IMR-90 (cell line): ENCODE results near the gene HSF2BP. TPM values are rescaled to one million over a fixed set of nuclear protein-coding genes. Genes with fewer than 3 reads are reported as not detected.
"Not testable (repeated sequence)": the region's sequence is repeated elsewhere in the genome, so short reads cannot be mapped to it uniquely, and the experiment has no call there.

Experiments
- ATAC-seq: fragments of 200-7000 bp; cut with Tn5 transposase; 2 replicates; pipeline ENCODE4 v1.9.1; 2020; ENCODE audit warnings: low read depth, mild to moderate bottlenecking, moderate library complexity
- BruUV-seq: library from RNA; stranded (reverse); fragments of 400-500 nt; replicated peaks from 2 replicates; lab custom pipeline; 2021; lab: Mats Ljungman, UMichigan
- CTCF ChIA-PET: fragments of 300-600 bp; formaldehyde crosslinking; extraction: SDS; loops from one replicate; lab custom pipeline; 2021; ENCODE audit warnings: antibody characterized with exemption; lab: Yijun Ruan, JAX
- POLR2A ChIA-PET: fragments of 300-600 bp; sonication (Branson Sonifier 250); formaldehyde crosslinking; loops from one replicate; lab custom pipeline; 2022; ENCODE audit warnings: antibody characterized with exemption; ENCODE audit not compliant: unreplicated experiment; lab: Charles Lee
- DNase-seq: peaks from one replicate; pipeline ENCODE4 v3.0.0; 2013
- H2AFZ ChIP-seq: replicated peaks from 2 replicates; pipeline ENCODE3; 2013; ENCODE audit warnings: low read length, mild to moderate bottlenecking; ENCODE audit not compliant: poor library complexity
- H2AK5ac ChIP-seq: 2 replicates; pipeline ENCODE4 v1.6.1; 2013; ENCODE audit warnings: low read depth, low read length, inconsistent platforms
- H2AK9ac ChIP-seq: replicated peaks from 2 replicates; pipeline ENCODE3; 2013; ENCODE audit warnings: mild to moderate bottlenecking, low read depth, low read length, moderate library complexity; ENCODE audit not compliant: poor library complexity
- H2BK120ac ChIP-seq: 2 replicates; pipeline ENCODE4 v1.6.1; 2013; ENCODE audit warnings: low read depth, low read length, inconsistent platforms
- H2BK15ac ChIP-seq: 3 replicates; pipeline ENCODE4 v1.6.1; 2013; ENCODE audit warnings: low read depth, low read length, inconsistent platforms
- H2BK20ac ChIP-seq: 2 replicates; pipeline ENCODE4 v1.6.1; 2013; ENCODE audit warnings: low read depth, mild to moderate bottlenecking, inconsistent platforms, low read length, moderate library complexity
- H2BK5ac ChIP-seq: 2 replicates; pipeline ENCODE4 v1.6.1; 2013; ENCODE audit warnings: mild to moderate bottlenecking, low read depth, low read length, inconsistent platforms; ENCODE audit not compliant: poor library complexity, severe bottlenecking
- H3K14ac ChIP-seq: replicated peaks from 2 replicates; pipeline ENCODE4 v1.6.1; 2013; ENCODE audit warnings: low read depth, low read length, inconsistent platforms
- H3K18ac ChIP-seq: 2 replicates; pipeline ENCODE4 v1.6.1; 2013; ENCODE audit warnings: low read depth, low read length, control low read depth
- H3K23ac ChIP-seq: 2 replicates; pipeline ENCODE4 v1.6.1; 2013; ENCODE audit warnings: low read depth, low read length, inconsistent platforms
- H3K27ac ChIP-seq: 2 replicates; pipeline ENCODE4 v1.5.1; 2013; ENCODE audit warnings: mild to moderate bottlenecking, control low read depth, low read length; ENCODE audit not compliant: insufficient read depth
- H3K27me3 ChIP-seq: 2 replicates; pipeline ENCODE4 v1.6.1; 2013; ENCODE audit warnings: low read length; ENCODE audit not compliant: control insufficient read depth, insufficient read depth
- H3K36me3 ChIP-seq: 2 replicates; pipeline ENCODE4 v1.6.1; 2013; ENCODE audit warnings: low read length, mixed read lengths; ENCODE audit not compliant: control insufficient read depth, insufficient read depth
- H3K4ac ChIP-seq: 2 replicates; pipeline ENCODE4 v1.6.1; 2013; ENCODE audit warnings: low read depth, low read length, inconsistent platforms
- H3K4me1 ChIP-seq: 2 replicates; pipeline ENCODE4 v1.6.1; 2013; ENCODE audit warnings: low read length, mixed read lengths; ENCODE audit not compliant: control insufficient read depth, insufficient read depth
- H3K4me2 ChIP-seq: 2 replicates; pipeline ENCODE4 v1.6.1; 2013; ENCODE audit warnings: low read depth, mild to moderate bottlenecking, control low read depth, low read length, moderate library complexity
- H3K4me3 ChIP-seq: 2 replicates; pipeline ENCODE4 v1.5.1; 2013; ENCODE audit warnings: low read depth, mild to moderate bottlenecking, control low read depth, low read length, moderate library complexity; ENCODE audit not compliant: insufficient read depth
- H3K56ac ChIP-seq: 2 replicates; pipeline ENCODE4 v1.6.1; 2013; ENCODE audit warnings: low read length, inconsistent platforms; ENCODE audit not compliant: insufficient read depth; ENCODE audit errors: extremely low read depth
- H3K79me1 ChIP-seq, 2 experiments: 2 replicates each; pipeline ENCODE4 v1.6.1; 2013; ENCODE audit warnings: low read length in 2 of 2, inconsistent platforms in 1 of 2, low read depth in 1 of 2
- H3K9ac ChIP-seq: 2 replicates; pipeline ENCODE4 v1.6.1; 2013; ENCODE audit warnings: low read depth, low read length, control low read depth
- H3K9me1 ChIP-seq: 2 replicates; pipeline ENCODE4 v1.6.1; 2013; ENCODE audit warnings: low read length, inconsistent platforms; ENCODE audit not compliant: insufficient read depth
- H3K9me3 ChIP-seq: 2 replicates; pipeline ENCODE4 v1.6.1; 2013; ENCODE audit warnings: low read length; ENCODE audit not compliant: control insufficient read depth, insufficient read depth
- H4K20me1 ChIP-seq: 2 replicates; pipeline ENCODE4 v1.6.1; 2013; ENCODE audit warnings: low read length, inconsistent platforms; ENCODE audit not compliant: insufficient read depth
- H4K5ac ChIP-seq: 2 replicates; pipeline ENCODE4 v1.6.1; 2013; ENCODE audit warnings: mild to moderate bottlenecking, low read depth, low read length, control low read depth
- H4K8ac ChIP-seq, 2 experiments: 2 replicates each; pipeline ENCODE4 v1.6.1; 2013; ENCODE audit warnings: low read depth in 2 of 2, low read length in 2 of 2, control low read depth in 1 of 2, inconsistent platforms in 1 of 2
- H4K91ac ChIP-seq: 2 replicates; pipeline ENCODE4 v1.6.1; 2013; ENCODE audit warnings: low read depth, low read length, inconsistent platforms; ENCODE audit not compliant: insufficient read depth
- WGBS, 2 experiments: methylation state at CpG; one replicate each; pipeline versions ENCODE4 v1.1.5 to v1.1.7; 2013; ENCODE audit warnings: missing lambda C conversion rate in 2 of 2; ENCODE audit not compliant: insufficient read length in 1 of 2; ENCODE audit errors: extremely low coverage in 2 of 2; 5-methylcytosine and 5-hydroxymethylcytosine counted together
- dilution Hi-C: fragments of 300-500 bp; cut with HindIII; formaldehyde crosslinking; loops from one replicate; pipeline ENCODE4 v1.14.3; 2018; ENCODE audit warnings: low sequenced_read_pairs; ENCODE audit not compliant: unreplicated experiment
- in situ Hi-C: fragments of 300-500 bp; cut with MboI; formaldehyde crosslinking; loops from 3 replicates; pipeline ENCODE4 v1.14.3; 2019; ENCODE audit warnings: low sequenced_read_pairs, inconsistent platforms, mixed read lengths
- intact Hi-C: fragments of 100-400 bp; cut with micrococcal nuclease; formaldehyde crosslinking; loops from 2 replicates; pipeline ENCODE4 v1.10.0; 2022
- polyA plus RNA-seq, 3 experiments: library from polyadenylated mRNA; depleted of rRNA; stranded (reverse); fragments of >200 nt; gene quantifications; 2 replicates each; pipeline ENCODE4 v1.2.3, GENCODE V29; 2012; ENCODE audit warnings: low replicate concordance in 1 of 3
- total RNA-seq: library from RNA; depleted of rRNA; stranded (reverse); fragments of >200 nt; gene quantifications from 2 replicates; pipeline ENCODE4 v1.2.3, GENCODE V29; 2012

HSF2BP gene
- total and polyA plus RNA-seq, 2 of the 4 experiments (the other 2 are of a cell fraction): 0.87 to 0.90 TPM

DNA sequence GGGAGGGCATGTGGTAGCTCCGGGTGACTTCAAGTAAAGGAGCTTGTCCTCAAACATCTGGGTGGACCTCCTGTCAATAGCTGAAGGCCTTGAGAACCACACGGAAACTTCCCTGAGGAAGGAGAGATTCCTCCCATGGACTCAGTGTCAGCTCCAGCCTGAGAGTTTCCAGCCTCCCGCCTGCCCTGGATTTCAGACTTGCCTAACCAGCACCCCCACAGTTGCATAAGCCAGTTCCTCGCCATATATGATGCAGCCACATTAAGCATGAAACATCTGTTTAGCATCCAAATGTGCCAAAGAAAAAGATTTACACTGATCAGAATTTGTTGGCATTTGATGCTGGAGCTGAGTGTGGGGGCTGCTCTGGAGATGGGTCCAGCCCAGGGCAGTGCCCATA lies 148.1 kb downstream of the HSF2BP start:
- H3K4ac ChIP-seq, POLR2A ChIA-PET, CTCF ChIA-PET, H3K79me1 ChIP-seq, H2AFZ ChIP-seq, H2AK5ac ChIP-seq, H3K9ac ChIP-seq, H3K23ac ChIP-seq, H3K18ac ChIP-seq, H3K56ac ChIP-seq, H3K9me3 ChIP-seq, H4K91ac ChIP-seq, H3K27ac ChIP-seq, H3K36me3 ChIP-seq, H4K8ac ChIP-seq, H3K14ac ChIP-seq, H2BK5ac ChIP-seq, H2AK9ac ChIP-seq, intact Hi-C loops, DNase-seq, BruUV-seq, H3K27me3 ChIP-seq, H4K5ac ChIP-seq, H2BK15ac ChIP-seq, H3K4me2 ChIP-seq, H2BK120ac ChIP-seq, H3K9me1 ChIP-seq, H4K20me1 ChIP-seq, H3K4me3 ChIP-seq, H2BK20ac ChIP-seq, in situ Hi-C loops, dilution Hi-C loops, H3K4me1 ChIP-seq: not testable (repeated sequence)
- ATAC-seq: peak; percentile 34
- no CpG with 5 or more reads among the region's 4 CpGs for WGBS, 2 experiments

- H2BK5ac ChIP-seq, H3K27me3 ChIP-seq, H3K4me3 ChIP-seq, BruUV-seq, H4K91ac ChIP-seq, H3K9me1 ChIP-seq, H4K8ac ChIP-seq, intact Hi-C loops, H2AK5ac ChIP-seq, H3K4me1 ChIP-seq, dilution Hi-C loops, H4K5ac ChIP-seq, H3K9me3 ChIP-seq, H2BK120ac ChIP-seq, H2AFZ ChIP-seq, H2BK15ac ChIP-seq, H2AK9ac ChIP-seq, DNase-seq, H4K20me1 ChIP-seq, H3K79me1 ChIP-seq, H3K9ac ChIP-seq, CTCF ChIA-PET, H3K27ac ChIP-seq, H3K23ac ChIP-seq, H3K36me3 ChIP-seq, H3K4ac ChIP-seq, H3K4me2 ChIP-seq, POLR2A ChIA-PET, in situ Hi-C loops, H3K56ac ChIP-seq, H2BK20ac ChIP-seq, H3K14ac ChIP-seq, H3K18ac ChIP-seq: not testable (repeated sequence)
- no CpG with 5 or more reads among the region's 3 CpGs for WGBS, 2 experiments
- peak; percentile 60 for ATAC-seq
Observed at GRCh38 chr21:43510669-43511068, 148.6 kb downstream of the HSF2BP start.
